Sigmoid colon (tissue), 7 donors: ENCODE measurements around the gene STRIP1. TPM values are rescaled to one million over a fixed set of nuclear protein-coding genes. Genes with fewer than 3 reads are reported as not detected.
A peak's percentile ranks its signal among the peaks of the same experiment; 100 is the strongest.

Experiments used
- DNase-seq: peaks from one replicate; pipeline ENCODE4 v3.0.0-alpha.2; 2019
- H3K27ac ChIP-seq, 4 donors: fragments of 200-600 bp; sonication (generic); one replicate each; pipeline ENCODE4 v1.5.1; 2016 to 2019; ENCODE audit warnings: mild to moderate bottlenecking in 1 of 4
- H3K27me3 ChIP-seq, 3 donors: fragments of 200-600 bp; sonication (generic); one replicate each; pipeline ENCODE4 v1.5.1; 2019; ENCODE audit warnings: mild to moderate bottlenecking in 1 of 3
- H3K36me3 ChIP-seq, 4 donors: fragments of 200-600 bp; sonication (generic); one replicate each; pipeline ENCODE4 v1.5.1; 2016 to 2019
- H3K4me1 ChIP-seq, 4 donors: fragments of 200-600 bp; sonication (generic); one replicate each; pipeline ENCODE4 v1.5.1; 2017 to 2019
- H3K4me3 ChIP-seq, 4 donors: fragments of 200-600 bp; sonication (generic); one replicate each; pipeline ENCODE4 v1.5.1; 2017 to 2019; ENCODE audit warnings: mild to moderate bottlenecking in 2 of 4, moderate library complexity in 1 of 4
- H3K9me3 ChIP-seq, 4 donors: fragments of 200-600 bp in 3 of 4; sonication (generic) in 3 of 4; one replicate each; pipeline versions ENCODE4 v1.5.1 to v1.6.1; 2013 to 2019
- EP300 ChIP-seq, 4 donors: sonication (generic); formaldehyde crosslinking; IDR thresholded peaks; one replicate each; pipeline ENCODE4 v1.6.1; 2017; ENCODE audit warnings: antibody characterized with exemption in 4 of 4
- POLR2A ChIP-seq, 2 donors: fragments of 450-650 bp; IDR thresholded peaks; one replicate each; pipeline ENCODE4 v1.6.1; 2016; ENCODE audit warnings: antibody characterized with exemption in 2 of 2, mild to moderate bottlenecking in 2 of 2, moderate library complexity in 2 of 2
- POLR2AphosphoS5 ChIP-seq, 4 donors: sonication (generic); formaldehyde crosslinking; IDR thresholded peaks; one replicate each; pipeline ENCODE4 v1.6.1; 2017; ENCODE audit warnings: antibody characterized with exemption in 4 of 4
- WGBS, 2 donors: extraction: QIAGEN DNeasy Blood & Tissue Kit; methylation state at CpG; one replicate each; pipeline ENCODE4 v1.1.7; 2013; 5-methylcytosine and 5-hydroxymethylcytosine counted together
- intact Hi-C: fragments of 100-400 bp; cut with DNase I; formaldehyde crosslinking; loops from one replicate; pipeline ENCODE4 v1.15.1; 2023
- polyA plus RNA-seq, 3 donors: library from polyadenylated mRNA; stranded (reverse); fragments of 200-250 nt; gene quantifications; one replicate each; pipeline ENCODE4 v1.2.3, GENCODE V29; 2013
- total RNA-seq, 4 donors: library from RNA; depleted of rRNA; stranded (reverse); fragments of >200 nt; gene quantifications; one replicate each; pipeline ENCODE4 v1.1.0, GENCODE V29; 2016
- TF ChIP-seq, protein P1 (sequence below), 4 experiments: fragments of 450-650 bp in 3 of 4; fragments of 200-600 bp in 1 of 4; IDR thresholded peaks; one replicate each; pipeline ENCODE4 v1.5.1; 2016 to 2019; ENCODE audit warnings: antibody characterized with exemption in 4 of 4, mild to moderate bottlenecking in 3 of 4, moderate library complexity in 2 of 4
- donor health status: healthy with polysubstance abuse.
- donor health status: Bipolar disorder and iron deficiency.
- donor health status: healthy.

STRIP1 gene
- total and polyA plus RNA-seq, 7 donors, result 7.9 to 47.8 (median 32.8) TPM

DNA sequence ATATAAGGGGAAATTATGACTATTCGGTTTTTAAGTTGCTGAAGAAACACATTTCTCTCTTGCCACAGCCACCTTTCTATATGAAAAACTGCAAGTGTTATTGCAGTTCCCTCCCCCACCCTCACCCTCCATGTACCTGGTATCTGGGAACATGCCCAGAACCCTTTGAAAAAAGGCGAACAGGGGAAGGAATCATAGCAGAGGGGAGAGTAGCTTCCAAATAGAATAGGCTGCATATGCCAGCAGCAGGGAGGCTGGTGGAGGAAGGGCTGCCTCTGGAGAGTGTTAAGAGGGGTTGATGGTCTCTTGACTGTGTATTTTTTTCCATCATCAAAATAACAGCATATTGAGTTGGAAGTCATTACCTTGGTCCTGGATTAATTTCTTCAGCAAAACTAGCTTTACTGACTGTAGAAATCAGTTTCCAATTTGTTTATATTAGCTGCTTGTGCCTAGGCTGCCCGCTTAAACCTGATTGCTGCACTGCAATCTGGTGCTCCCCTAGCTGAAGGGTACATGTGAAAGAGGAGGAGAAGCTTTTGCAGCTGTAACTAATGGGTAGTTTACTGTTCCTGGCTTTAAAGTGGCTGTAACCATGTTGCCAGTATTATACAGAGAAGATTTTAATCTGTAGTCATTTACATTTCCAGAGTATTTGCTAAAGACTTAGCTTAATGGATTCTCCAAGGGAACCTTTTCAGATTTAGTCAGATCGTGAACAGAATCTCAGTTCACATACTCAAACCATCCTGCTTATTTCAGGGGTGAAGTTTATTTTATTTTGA, 27.2 kb upstream of the STRIP1 start:
- WGBS, 2 donors, result 86 to 88% methylated on average over 4 of the region's 4 CpGs
- Histone ChIP-seq H3K36me3 (peaks cover 7 to 33% (median 23%) of the 10 kb centered on the region in 4 donors), H3K4me3 (no peak overlapping the region), H3K27ac (peak overlapping the region in 3 of 4 donors; percentile 42 to 83 (median 78)), H3K27me3 (no peaks in the 10 kb centered on the region), H3K9me3 (no peaks in the 10 kb centered on the region), H3K4me1 (peaks cover 0 to 73% (median 52%) of the 10 kb centered on the region in 4 donors)
- intact Hi-C loops, result no loop called here
- TF ChIP-seq, protein P1, sequence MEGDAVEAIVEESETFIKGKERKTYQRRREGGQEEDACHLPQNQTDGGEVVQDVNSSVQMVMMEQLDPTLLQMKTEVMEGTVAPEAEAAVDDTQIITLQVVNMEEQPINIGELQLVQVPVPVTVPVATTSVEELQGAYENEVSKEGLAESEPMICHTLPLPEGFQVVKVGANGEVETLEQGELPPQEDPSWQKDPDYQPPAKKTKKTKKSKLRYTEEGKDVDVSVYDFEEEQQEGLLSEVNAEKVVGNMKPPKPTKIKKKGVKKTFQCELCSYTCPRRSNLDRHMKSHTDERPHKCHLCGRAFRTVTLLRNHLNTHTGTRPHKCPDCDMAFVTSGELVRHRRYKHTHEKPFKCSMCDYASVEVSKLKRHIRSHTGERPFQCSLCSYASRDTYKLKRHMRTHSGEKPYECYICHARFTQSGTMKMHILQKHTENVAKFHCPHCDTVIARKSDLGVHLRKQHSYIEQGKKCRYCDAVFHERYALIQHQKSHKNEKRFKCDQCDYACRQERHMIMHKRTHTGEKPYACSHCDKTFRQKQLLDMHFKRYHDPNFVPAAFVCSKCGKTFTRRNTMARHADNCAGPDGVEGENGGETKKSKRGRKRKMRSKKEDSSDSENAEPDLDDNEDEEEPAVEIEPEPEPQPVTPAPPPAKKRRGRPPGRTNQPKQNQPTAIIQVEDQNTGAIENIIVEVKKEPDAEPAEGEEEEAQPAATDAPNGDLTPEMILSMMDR (IDR thresholded peaks at IDR 0.05), result no peak
- no peak for TF ChIP-seq POLR2AphosphoS5 (IDR thresholded peaks at IDR 0.05)
- no peak for DNase-seq

DNA sequence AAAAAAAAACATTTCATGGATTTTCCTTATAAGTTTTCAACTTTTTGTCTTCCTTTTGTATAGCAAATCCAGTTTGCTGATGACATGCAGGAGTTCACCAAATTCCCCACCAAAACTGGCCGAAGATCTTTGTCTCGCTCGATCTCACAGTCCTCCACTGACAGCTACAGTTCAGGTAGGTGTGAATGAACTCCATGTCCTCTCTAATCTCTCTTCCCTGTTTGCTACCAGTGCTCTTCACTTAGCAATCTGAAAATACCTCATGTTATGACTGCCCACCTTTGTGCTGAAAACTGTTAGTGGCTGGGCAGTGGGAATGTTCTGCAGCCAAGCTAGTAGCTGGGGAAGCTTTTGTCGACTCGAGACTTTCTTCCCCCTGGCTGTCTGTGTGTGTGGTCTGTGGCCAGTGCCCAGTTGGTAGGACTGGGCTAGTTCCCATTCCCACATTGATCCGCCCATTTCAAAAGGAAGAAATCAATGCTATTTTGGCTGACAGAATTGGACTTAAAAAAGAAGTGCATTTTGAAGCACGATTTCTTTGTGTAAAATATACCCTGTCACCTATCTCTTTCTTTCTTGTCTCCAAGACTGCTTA, 25.4 kb upstream of the STRIP1 start:
- no peak for TF ChIP-seq EP300 (IDR thresholded peaks at IDR 0.05)
- no peak for TF ChIP-seq POLR2A (IDR thresholded peaks at IDR 0.05)
- no peak for TF ChIP-seq POLR2AphosphoS5 (IDR thresholded peaks at IDR 0.05)
- TF ChIP-seq, protein P1 (IDR thresholded peaks at IDR 0.05), result no peak
- 95 to 96% methylated on average over 7 of the region's 7 CpGs for WGBS, 2 donors
- intact Hi-C loops, result no loop called here
- Histone ChIP-seq H3K36me3 (peaks cover 17 to 52% (median 29%) of the 10 kb centered on the region in 4 donors), H3K27ac (no peak overlapping the region), H3K27me3 (no peaks in the 10 kb centered on the region), H3K4me3 (no peak overlapping the region), H3K4me1 (peaks cover 0 to 58% (median 41%) of the 10 kb centered on the region in 4 donors), H3K9me3 (no peaks in the 10 kb centered on the region)
- no peak for DNase-seq

DNA sequence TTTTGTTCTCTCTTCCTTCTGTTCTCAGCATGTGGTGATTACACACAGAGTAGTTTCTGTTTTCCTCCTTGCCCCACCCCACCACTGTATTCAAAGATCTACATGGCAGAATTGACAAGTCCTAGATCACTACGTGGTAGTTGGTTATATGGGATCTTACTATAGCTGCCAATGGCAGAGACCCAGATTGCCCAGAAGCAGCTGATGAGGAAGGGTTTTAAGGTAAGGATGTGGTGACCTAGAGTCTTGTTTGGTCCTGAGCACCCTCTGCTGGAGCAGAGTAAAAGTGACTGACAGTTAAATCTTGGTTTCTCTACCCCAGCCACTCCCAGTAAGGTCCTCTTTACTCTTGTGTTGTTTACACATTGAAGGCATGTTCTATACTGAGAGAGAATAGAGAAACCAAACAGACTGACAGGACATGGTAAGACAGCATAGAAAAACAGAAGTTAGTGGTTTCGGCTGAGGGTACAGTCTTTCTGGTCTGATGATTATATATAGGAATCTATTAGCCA, 22.8 kb upstream of the STRIP1 start:
- 26 to 30% methylated on average over 2 of the region's 2 CpGs for WGBS, 2 donors
- intact Hi-C loops, result no loop called here
- H3K36me3 ChIP-seq, result peaks cover 28 to 77% (median 54%) of the 10 kb centered on the region in 4 donors
- H3K27me3 ChIP-seq, result no peaks in the 10 kb centered on the region
- no peak overlapping the region for H3K4me3 ChIP-seq
- peak overlapping the region in 3 of 4 donors; percentile 12 to 19 (median 14) for H3K27ac ChIP-seq
- no peak for DNase-seq
- peaks cover 0 to 33% (median 16%) of the 10 kb centered on the region in 4 donors for H3K4me1 ChIP-seq
- H3K9me3 ChIP-seq, result no peaks in the 10 kb centered on the region
- TF ChIP-seq POLR2A (IDR thresholded peaks at IDR 0.05) (no peak), EP300 (IDR thresholded peaks at IDR 0.05) (no peak), POLR2AphosphoS5 (IDR thresholded peaks at IDR 0.05) (no peak)
- TF ChIP-seq, protein P1 (IDR thresholded peaks at IDR 0.05), result peak in 3 of 4 experiments; percentile 18 to 42 (median 30)

DNA sequence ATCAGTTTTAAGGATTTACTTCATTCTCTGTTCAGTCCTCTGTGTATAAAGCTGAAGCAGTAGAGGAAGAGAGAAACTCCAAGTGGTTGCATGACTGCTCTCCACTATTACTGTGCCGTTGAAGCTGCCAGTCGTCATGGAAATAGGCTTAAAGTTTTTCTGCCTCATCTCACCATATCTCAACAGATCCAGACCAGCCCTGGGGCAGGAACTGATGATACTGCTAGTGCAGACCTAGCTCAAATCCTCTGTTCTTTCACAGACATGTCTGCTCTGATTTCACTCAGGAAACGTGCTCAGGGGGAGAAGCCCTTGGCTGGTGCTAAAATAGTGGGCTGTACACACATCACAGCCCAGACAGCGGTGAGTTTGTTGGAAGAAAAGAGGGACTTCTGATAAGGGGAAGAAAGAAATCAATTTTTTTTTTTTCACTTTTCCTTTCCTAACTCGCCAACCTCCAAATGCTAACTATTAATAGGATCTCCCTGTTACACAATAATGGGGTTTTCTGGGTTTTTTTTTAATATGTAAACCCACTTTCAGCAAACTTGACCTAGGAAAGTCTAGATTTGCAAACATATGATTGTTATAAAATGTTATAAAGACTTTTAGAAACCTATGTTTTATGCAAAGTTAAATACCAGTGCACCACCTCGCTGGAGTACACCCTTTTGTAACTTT, 22.2 kb upstream of the STRIP1 start:
- 74 to 85% methylated on average over 6 of the region's 6 CpGs for WGBS, 2 donors
- H3K4me3 ChIP-seq, result no peak overlapping the region
- TF ChIP-seq, protein P1 (IDR thresholded peaks at IDR 0.05), result no peak
- TF ChIP-seq POLR2A (IDR thresholded peaks at IDR 0.05) (no peak), POLR2AphosphoS5 (IDR thresholded peaks at IDR 0.05) (no peak), EP300 (IDR thresholded peaks at IDR 0.05) (no peak)
- no peak for DNase-seq
- intact Hi-C loops, result no loop called here
- no peaks in the 10 kb centered on the region for H3K9me3 ChIP-seq
- peak overlapping the region in 1 of 4 donors; percentile 14 for H3K27ac ChIP-seq
- peaks cover 31 to 83% (median 60%) of the 10 kb centered on the region in 4 donors for H3K36me3 ChIP-seq
- no peaks in the 10 kb centered on the region for H3K27me3 ChIP-seq
- peaks cover 0 to 26% (median 9%) of the 10 kb centered on the region in 4 donors for H3K4me1 ChIP-seq
